NK-92 treated with Interleukin-12 subunit alpha and Interleukin-12 subunit beta, amount 100 ng/mL, for 24 hours (cell line): ENCODE data around the gene CHCHD3.

ENCODE experiments used
- DNase-seq: peaks from one replicate; lab custom pipeline; 2025; lab: John Stamatoyannopoulos, UW

CHCHD3 gene

GRCh38 chr7:132815696-132816311, 266.1 kb downstream of the CHCHD3 start:
- no peak for DNase-seq

GRCh38 chr7:132815130-132815529, 266.8 kb downstream of the CHCHD3 start:
- DNase-seq: no peak

- no peak for DNase-seq
Observed at GRCh38 chr7:132810561-132810960, 271.3 kb downstream of the CHCHD3 start.

- peak; percentile 47 for DNase-seq
Observed at GRCh38 chr7:132806834-132807233, 275.1 kb downstream of the CHCHD3 start.

GRCh38 chr7:132805766-132806165, 276.1 kb downstream of the CHCHD3 start:
- peak; percentile 42 for DNase-seq

- no peak for DNase-seq
Observed at GRCh38 chr7:132804849-132805485, 276.9 kb downstream of the CHCHD3 start.

- DNase-seq: no peak
Observed at GRCh38 chr7:132800522-132800921, 281.4 kb downstream of the CHCHD3 start.

GRCh38 chr7:132799081-132799413, 282.8 kb downstream of the CHCHD3 start:
- DNase-seq: no peak

GRCh38 chr7:132797152-132797551, 284.7 kb downstream of the CHCHD3 start:
- no peak for DNase-seq

- DNase-seq: no peak
Observed at GRCh38 chr7:132793474-132793873, 288.4 kb downstream of the CHCHD3 start.

- DNase-seq: no peak
Observed at GRCh38 chr7:132791036-132791435, 290.9 kb downstream of the CHCHD3 start.

- DNase-seq: no peak
Observed at GRCh38 chr7:132790104-132790503, 291.8 kb downstream of the CHCHD3 start.

- no peak for DNase-seq
Observed at GRCh38 chr7:132789281-132789680, 292.6 kb downstream of the CHCHD3 start.

GRCh38 chr7:132785870-132786269, 296.0 kb downstream of the CHCHD3 start:
- DNase-seq: no peak

GRCh38 chr7:132784406-132784805, 297.5 kb downstream of the CHCHD3 start:
- no peak for DNase-seq

GRCh38 chr7:132783824-132784223, 298.1 kb downstream of the CHCHD3 start:
- no peak for DNase-seq

- no peak for DNase-seq
Observed at GRCh38 chr7:132782777-132783640, 298.9 kb downstream of the CHCHD3 start.

- no peak for DNase-seq
Observed at GRCh38 chr7:132780822-132781221, 301.1 kb downstream of the CHCHD3 start.

- no peak for DNase-seq
Observed at GRCh38 chr7:132779164-132779563, 302.7 kb downstream of the CHCHD3 start.

GRCh38 chr7:132778761-132779160, 303.1 kb downstream of the CHCHD3 start:
- DNase-seq: no peak

- DNase-seq: no peak
Observed at GRCh38 chr7:132777956-132778355, 303.9 kb downstream of the CHCHD3 start.

- DNase-seq: no peak
Observed at GRCh38 chr7:132777414-132777813, 304.5 kb downstream of the CHCHD3 start.

- no peak for DNase-seq
Observed at GRCh38 chr7:132776048-132776620, 305.8 kb downstream of the CHCHD3 start.
